HL-60 (cell line): ENCODE data around the gene NFIL3.

ENCODE experiments used
- GABPA ChIP-seq: IDR thresholded peaks from 2 replicates; pipeline ENCODE4 v1.6.1; 2012; ENCODE audit warnings: low read depth
- POLR2AphosphoS5 ChIP-seq: IDR thresholded peaks from 2 replicates; pipeline ENCODE4 v1.6.1; 2012; ENCODE audit warnings: low read depth
- SPI1 ChIP-seq: IDR thresholded peaks from 2 replicates; pipeline ENCODE4 v1.6.1; 2012; ENCODE audit warnings: low read depth, mild to moderate bottlenecking, borderline replicate concordance
- TF ChIP-seq, protein P1 (sequence below): IDR thresholded peaks from one replicate; pipeline ENCODE4 v1.5.1; 2011; ENCODE audit warnings: low read length, control low read depth, inconsistent platforms; ENCODE audit not compliant: insufficient read depth
- TF ChIP-seq, protein P2 (sequence below): IDR thresholded peaks from 2 replicates; pipeline ENCODE4 v1.6.1; 2012; ENCODE audit warnings: low read depth; ENCODE audit not compliant: insufficient replicate concordance

DNA sequence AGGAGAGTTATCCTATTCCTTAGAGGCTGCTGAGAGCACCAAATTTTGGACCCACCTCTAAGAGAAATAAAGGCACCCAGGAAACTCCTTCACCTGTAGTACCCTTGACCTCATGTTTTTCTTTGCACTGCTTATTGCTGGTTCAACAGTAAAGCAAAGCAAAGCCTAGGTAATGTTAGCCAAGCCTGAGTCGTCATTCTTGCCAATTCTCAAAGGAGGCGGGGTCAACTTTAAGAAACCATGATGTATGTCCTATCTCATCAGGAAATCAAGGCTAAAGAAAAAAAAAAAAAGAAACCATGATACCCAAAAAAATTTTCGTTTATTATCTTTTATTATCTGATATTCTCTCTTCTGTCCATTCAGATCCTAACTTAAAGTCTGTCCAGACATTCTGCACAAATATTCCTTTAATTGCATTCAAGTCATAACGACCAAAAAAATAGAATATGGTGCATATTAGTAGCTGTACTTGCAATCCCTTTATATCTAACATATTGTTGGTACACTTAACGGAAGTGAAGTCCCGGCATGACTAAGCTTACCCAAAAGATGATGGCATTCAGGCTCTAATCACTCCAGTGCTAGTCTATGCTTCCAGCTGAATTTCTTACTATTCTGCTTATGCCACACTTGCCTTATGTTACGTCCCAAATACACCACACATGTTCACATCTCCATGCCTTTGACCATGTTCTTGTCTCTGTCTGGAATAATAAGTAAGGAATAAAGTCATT lies 63.7 kb downstream of the NFIL3 start:
- TF ChIP-seq, protein P1, sequence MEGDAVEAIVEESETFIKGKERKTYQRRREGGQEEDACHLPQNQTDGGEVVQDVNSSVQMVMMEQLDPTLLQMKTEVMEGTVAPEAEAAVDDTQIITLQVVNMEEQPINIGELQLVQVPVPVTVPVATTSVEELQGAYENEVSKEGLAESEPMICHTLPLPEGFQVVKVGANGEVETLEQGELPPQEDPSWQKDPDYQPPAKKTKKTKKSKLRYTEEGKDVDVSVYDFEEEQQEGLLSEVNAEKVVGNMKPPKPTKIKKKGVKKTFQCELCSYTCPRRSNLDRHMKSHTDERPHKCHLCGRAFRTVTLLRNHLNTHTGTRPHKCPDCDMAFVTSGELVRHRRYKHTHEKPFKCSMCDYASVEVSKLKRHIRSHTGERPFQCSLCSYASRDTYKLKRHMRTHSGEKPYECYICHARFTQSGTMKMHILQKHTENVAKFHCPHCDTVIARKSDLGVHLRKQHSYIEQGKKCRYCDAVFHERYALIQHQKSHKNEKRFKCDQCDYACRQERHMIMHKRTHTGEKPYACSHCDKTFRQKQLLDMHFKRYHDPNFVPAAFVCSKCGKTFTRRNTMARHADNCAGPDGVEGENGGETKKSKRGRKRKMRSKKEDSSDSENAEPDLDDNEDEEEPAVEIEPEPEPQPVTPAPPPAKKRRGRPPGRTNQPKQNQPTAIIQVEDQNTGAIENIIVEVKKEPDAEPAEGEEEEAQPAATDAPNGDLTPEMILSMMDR, result no peak
- TF ChIP-seq POLR2AphosphoS5, result no peak
- TF ChIP-seq, protein P2, sequence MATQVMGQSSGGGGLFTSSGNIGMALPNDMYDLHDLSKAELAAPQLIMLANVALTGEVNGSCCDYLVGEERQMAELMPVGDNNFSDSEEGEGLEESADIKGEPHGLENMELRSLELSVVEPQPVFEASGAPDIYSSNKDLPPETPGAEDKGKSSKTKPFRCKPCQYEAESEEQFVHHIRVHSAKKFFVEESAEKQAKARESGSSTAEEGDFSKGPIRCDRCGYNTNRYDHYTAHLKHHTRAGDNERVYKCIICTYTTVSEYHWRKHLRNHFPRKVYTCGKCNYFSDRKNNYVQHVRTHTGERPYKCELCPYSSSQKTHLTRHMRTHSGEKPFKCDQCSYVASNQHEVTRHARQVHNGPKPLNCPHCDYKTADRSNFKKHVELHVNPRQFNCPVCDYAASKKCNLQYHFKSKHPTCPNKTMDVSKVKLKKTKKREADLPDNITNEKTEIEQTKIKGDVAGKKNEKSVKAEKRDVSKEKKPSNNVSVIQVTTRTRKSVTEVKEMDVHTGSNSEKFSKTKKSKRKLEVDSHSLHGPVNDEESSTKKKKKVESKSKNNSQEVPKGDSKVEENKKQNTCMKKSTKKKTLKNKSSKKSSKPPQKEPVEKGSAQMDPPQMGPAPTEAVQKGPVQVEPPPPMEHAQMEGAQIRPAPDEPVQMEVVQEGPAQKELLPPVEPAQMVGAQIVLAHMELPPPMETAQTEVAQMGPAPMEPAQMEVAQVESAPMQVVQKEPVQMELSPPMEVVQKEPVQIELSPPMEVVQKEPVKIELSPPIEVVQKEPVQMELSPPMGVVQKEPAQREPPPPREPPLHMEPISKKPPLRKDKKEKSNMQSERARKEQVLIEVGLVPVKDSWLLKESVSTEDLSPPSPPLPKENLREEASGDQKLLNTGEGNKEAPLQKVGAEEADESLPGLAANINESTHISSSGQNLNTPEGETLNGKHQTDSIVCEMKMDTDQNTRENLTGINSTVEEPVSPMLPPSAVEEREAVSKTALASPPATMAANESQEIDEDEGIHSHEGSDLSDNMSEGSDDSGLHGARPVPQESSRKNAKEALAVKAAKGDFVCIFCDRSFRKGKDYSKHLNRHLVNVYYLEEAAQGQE, result no peak
- no peak for TF ChIP-seq GABPA
- no peak for TF ChIP-seq SPI1
